ENCODE data around the gene DDR1.

Gene DDR1

DNA sequence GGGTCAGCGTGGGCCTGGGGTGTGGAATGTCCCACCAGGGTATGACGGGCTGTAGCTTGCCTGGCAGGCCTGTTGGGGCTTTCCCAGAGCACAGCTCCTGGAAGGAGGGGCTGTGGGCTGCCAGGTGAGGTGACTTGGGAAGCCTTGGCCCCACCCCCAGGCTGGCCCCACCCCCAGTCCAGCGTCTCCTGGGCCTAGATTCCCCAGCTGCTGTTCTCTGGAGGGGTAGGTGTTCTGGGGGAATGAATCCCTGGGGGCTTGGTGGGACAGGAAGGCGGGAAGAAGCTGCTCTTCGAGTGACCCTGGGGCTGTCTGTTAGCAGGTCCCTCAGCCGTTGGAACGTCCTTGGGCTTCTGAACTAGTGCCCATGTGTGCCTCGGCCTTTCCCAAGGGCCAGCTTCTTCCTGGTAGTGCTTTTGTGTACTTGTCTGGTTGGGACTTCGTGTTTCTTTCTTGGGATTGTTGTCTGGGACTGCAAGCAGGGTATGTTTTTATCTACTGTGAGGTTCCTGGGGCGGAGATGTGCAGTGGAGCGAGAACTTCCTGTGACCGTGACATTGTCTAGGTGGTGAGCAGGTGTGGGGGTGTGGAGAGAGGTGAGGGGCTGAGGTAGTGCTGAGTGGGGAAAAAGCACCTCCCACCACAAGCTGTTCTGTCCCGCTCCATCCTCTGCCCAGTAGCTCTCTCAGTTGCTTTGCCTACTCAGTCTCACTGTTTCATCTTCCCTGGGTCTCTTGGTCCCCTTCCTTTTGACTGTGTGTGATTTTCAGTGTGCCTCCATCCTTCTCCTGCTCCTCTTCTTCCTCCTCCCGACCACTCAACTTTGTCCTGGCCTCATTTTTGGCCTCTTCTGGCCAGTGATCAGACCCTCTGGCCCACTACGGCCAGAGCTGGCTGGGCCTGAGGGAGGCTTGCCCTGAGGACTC is 1.3 kb upstream of the DDR1 start:
- peaks cover 39% of the 10 kb centered on the region for H3K4me1 Mint-ChIP-seq (ENCODE audit: low read depth)
- H3K9me3 Mint-ChIP-seq (ENCODE audit: low read depth) = no peaks in the 10 kb centered on the region
- no peaks in the 10 kb centered on the region for H3K36me3 Mint-ChIP-seq
- H3K4me3 Mint-ChIP-seq = peak overlapping the region; percentile 67
- peak overlapping the region; percentile 83 for H3K27ac Mint-ChIP-seq
- no peaks in the 10 kb centered on the region for H3K27me3 Mint-ChIP-seq

DNA sequence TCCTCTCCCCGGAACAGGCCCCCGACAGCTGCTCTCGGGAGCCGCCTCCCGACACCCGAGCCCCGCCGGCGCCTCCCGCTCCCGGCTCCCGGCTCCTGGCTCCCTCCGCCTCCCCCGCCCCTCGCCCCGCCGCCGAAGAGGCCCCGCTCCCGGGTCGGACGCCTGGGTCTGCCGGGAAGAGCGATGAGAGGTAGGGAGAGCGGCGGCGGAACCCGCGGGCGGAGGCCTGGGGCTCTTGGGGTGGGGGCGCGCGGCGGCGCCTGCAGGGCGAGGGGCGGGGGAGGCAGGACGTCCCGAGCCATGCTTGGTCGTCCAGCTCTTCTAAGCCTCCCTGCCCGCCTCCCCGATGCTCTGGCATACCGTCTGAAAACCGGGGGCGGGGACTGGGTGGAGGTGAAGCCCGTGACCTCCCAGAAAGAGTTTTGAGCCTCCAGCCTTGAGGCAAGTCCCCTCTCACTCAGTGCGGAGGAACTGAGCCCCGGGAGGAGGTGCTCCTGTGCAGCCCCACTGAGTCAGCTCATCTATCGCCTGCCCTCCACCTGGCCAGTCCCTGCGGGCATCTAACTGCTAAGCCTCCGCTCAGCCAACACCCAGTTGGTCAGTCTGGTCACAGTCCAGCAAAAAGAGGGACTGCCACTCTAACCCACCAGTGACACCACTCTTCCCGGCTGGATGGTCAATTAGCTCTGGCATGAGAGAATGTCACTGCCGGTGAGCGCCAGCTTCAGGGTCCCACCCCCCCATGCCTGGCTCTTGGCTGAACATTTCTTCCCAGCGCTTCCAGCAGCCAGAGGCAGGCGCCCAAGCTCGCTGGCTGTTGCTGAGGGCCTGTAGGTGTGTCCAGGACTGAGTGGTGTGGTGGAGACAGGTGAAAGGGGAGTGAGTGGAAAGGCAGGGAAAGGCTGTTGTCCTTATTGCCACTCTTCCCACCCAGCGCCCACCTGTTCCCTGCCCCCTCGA is 482 bp downstream of the DDR1 start:
- peaks cover 33% of the 10 kb centered on the region for H3K4me1 Mint-ChIP-seq (ENCODE audit: low read depth)
- H3K36me3 Mint-ChIP-seq = peaks cover 3% of the 10 kb centered on the region
- H3K27me3 Mint-ChIP-seq = no peaks in the 10 kb centered on the region
- H3K27ac Mint-ChIP-seq = peak overlapping the region; percentile 81
- H3K9me3 Mint-ChIP-seq (ENCODE audit: low read depth) = no peaks in the 10 kb centered on the region
- H3K4me3 Mint-ChIP-seq = peak overlapping the region; percentile 90

DNA sequence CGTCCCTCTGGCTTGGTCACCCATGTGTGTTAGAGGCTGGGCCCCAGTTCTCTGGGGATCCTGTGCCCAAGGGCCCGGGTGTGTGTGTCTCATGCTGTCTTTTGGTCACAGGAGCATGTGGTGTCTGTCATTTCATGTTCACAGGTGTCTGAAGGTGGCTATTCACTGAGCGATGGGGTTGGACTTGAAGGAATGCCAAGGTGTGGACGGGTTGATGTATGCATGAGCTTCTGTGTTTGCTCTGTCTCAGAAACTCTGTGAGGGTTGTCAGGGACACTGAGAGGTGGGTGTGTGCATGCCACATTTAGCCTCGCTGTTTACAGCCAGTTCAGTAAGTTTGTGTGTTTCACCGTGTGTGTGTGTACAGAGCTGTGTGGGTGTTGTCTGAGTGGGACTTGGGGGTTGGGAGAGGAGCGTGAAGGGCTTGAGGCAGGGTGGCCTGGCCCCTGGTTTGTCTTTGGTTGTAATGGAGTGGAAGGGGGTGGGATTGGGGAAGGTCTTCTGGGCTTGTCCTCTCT is 1.2 kb downstream of the DDR1 start:
- Mint-ChIP-seq H3K27me3 (no peaks in the 10 kb centered on the region), H3K27ac (peak overlapping the region; percentile 81), H3K4me1 (ENCODE audit: low read depth) (peaks cover 33% of the 10 kb centered on the region)

GRCh38 chr6:30885999-30886896 is 1.9 kb downstream of the DDR1 start:
- Mint-ChIP-seq H3K27me3 (no peaks in the 10 kb centered on the region), H3K27ac (peak overlapping the region; percentile 81), H3K4me1 (ENCODE audit: low read depth) (peaks cover 33% of the 10 kb centered on the region), H3K36me3 (peaks cover 3% of the 10 kb centered on the region), H3K9me3 (ENCODE audit: low read depth) (no peaks in the 10 kb centered on the region), H3K4me3 (peak overlapping the region; percentile 90)

More for the DNA sequence above, 1.2 kb downstream of the DDR1 start:
- Mint-ChIP-seq H3K36me3 (peaks cover 3% of the 10 kb centered on the region), H3K4me3 (peak overlapping the region; percentile 90), H3K9me3 (ENCODE audit: low read depth) (no peaks in the 10 kb centered on the region)

DNA sequence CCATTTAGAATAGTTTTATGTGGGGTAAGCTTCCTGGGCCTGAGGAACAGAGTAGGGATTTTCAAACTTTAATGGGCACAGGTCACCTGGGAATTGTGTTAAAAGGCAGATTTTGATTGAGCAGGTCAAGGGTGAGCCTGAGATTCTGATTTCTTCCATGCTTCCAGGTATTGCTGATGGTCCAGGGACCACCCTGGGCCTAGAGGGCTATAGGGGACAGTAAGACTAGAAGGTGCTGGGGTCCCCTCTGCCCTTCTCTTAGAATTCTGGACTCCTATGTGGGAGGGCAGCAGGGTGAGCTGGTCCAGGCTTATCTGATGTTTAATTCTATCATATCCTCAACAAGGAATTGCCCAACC is 2.6 kb downstream of the DDR1 start:
- peaks cover 3% of the 10 kb centered on the region for H3K36me3 Mint-ChIP-seq
- H3K4me1 Mint-ChIP-seq (ENCODE audit: low read depth) = peaks cover 33% of the 10 kb centered on the region
- H3K27ac Mint-ChIP-seq = no peak overlapping the region
- no peaks in the 10 kb centered on the region for H3K9me3 Mint-ChIP-seq (ENCODE audit: low read depth)
- no peaks in the 10 kb centered on the region for H3K27me3 Mint-ChIP-seq
- peak overlapping the region; percentile 90 for H3K4me3 Mint-ChIP-seq

- H3K27ac Mint-ChIP-seq = peak overlapping the region; percentile 43
- no peaks in the 10 kb centered on the region for H3K27me3 Mint-ChIP-seq
- H3K4me1 Mint-ChIP-seq (ENCODE audit: low read depth) = peaks cover 30% of the 10 kb centered on the region
- H3K4me3 Mint-ChIP-seq = no peak overlapping the region
- peaks cover 7% of the 10 kb centered on the region for H3K36me3 Mint-ChIP-seq
- H3K9me3 Mint-ChIP-seq (ENCODE audit: low read depth) = no peaks in the 10 kb centered on the region
Observed at GRCh38 chr6:30887901-30888815, 3.8 kb downstream of the DDR1 start.

- H3K4me1 Mint-ChIP-seq (ENCODE audit: low read depth) = peaks cover 24% of the 10 kb centered on the region
- no peaks in the 10 kb centered on the region for H3K9me3 Mint-ChIP-seq (ENCODE audit: low read depth)
- H3K27ac Mint-ChIP-seq = peak overlapping the region; percentile 22
- no peak overlapping the region for H3K4me3 Mint-ChIP-seq
- no peaks in the 10 kb centered on the region for H3K27me3 Mint-ChIP-seq
- H3K36me3 Mint-ChIP-seq = peaks cover 7% of the 10 kb centered on the region
Observed at GRCh38 chr6:30888816-30889495, 4.6 kb downstream of the DDR1 start.

- Mint-ChIP-seq H3K4me1 (ENCODE audit: low read depth) (peaks cover 24% of the 10 kb centered on the region), H3K27me3 (no peaks in the 10 kb centered on the region), H3K36me3 (peaks cover 7% of the 10 kb centered on the region), H3K9me3 (ENCODE audit: low read depth) (no peaks in the 10 kb centered on the region), H3K4me3 (no peak overlapping the region), H3K27ac (no peak overlapping the region)
Observed at GRCh38 chr6:30889496-30889885, 5.2 kb downstream of the DDR1 start.

DNA sequence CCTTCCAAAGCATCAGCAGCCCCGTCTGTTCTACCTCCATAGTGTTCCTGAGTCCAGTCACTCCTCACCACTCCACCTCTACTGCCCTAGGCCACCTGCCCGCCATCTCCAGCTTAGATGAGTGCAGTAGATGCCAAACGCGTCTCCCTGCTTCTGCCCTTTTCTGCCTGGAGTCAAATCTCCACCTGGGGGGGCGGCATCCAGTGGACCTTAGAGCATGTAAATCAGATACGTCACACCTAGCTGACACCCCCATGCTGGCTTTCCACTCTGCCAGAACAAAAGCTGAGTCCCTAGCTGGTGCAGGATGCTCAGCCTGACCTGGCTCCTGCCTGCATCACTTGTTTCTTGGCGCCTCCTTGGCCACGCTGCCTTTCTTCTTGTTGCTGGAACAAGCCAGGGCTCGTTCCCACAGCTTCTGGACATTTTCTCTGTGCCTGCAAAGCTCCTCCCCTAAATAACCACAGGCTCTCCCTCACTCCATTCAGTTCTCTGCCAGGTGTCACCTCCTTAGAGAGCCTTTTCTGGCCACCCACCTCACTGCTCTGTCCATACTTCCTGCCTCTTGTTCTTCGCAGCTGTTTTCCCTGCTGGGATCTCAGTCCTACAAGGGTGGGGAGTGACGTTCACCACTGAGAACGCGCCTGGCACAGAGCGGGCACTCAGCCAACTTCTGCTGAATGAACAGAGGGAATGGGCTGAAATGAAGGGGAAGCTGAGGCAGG is 5.8 kb downstream of the DDR1 start:
- Mint-ChIP-seq H3K27ac (no peak overlapping the region), H3K36me3 (peaks cover 12% of the 10 kb centered on the region), H3K9me3 (ENCODE audit: low read depth) (no peaks in the 10 kb centered on the region), H3K27me3 (no peaks in the 10 kb centered on the region), H3K4me3 (no peak overlapping the region), H3K4me1 (ENCODE audit: low read depth) (peaks cover 20% of the 10 kb centered on the region)

GRCh38 chr6:30890646-30891449 is 6.5 kb downstream of the DDR1 start:
- Mint-ChIP-seq H3K9me3 (ENCODE audit: low read depth) (no peaks in the 10 kb centered on the region), H3K27ac (no peak overlapping the region), H3K36me3 (peaks cover 12% of the 10 kb centered on the region), H3K4me1 (ENCODE audit: low read depth) (peaks cover 13% of the 10 kb centered on the region), H3K27me3 (no peaks in the 10 kb centered on the region), H3K4me3 (no peak overlapping the region)

DNA sequence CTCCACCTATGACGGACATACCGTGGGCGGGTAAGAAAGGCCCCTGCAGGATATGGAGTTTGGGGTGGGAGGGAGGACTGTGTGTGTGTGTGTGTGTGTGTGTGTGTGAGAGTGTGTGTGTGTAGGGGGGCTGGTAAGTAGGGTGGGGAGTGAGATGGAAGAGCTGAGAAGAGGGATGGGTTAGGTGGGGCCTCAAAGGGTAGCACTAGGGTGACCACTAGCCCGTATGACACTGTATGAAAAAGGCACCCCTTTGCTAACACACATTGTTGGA is 7.1 kb downstream of the DDR1 start:
- no peaks in the 10 kb centered on the region for H3K9me3 Mint-ChIP-seq (ENCODE audit: low read depth)
- peaks cover 12% of the 10 kb centered on the region for H3K36me3 Mint-ChIP-seq
- H3K4me1 Mint-ChIP-seq (ENCODE audit: low read depth) = peaks cover 7% of the 10 kb centered on the region
- H3K27me3 Mint-ChIP-seq = no peaks in the 10 kb centered on the region
- no peak overlapping the region for H3K27ac Mint-ChIP-seq
- H3K4me3 Mint-ChIP-seq = no peak overlapping the region

Measured in activated naive CD8-positive, alpha-beta T cell (primary cell).